Liver (tissue), 3 donors: ENCODE results near the gene ARPP21.

Experiments used
- CTCF ChIP-seq: fragments of 150-350 bp; IDR thresholded peaks from 2 replicates; pipeline ENCODE4 v1.5.1; 2017; ENCODE audit warnings: improper control_type of control experiment, low read depth, low read length; ENCODE audit not compliant: missing input control
- JUND ChIP-seq, 2 donors: IDR thresholded peaks; 2 replicates each; pipeline ENCODE4 v1.6.1; 2016; ENCODE audit warnings: antibody characterized with exemption in 2 of 2
- RAD21 ChIP-seq, 2 donors: IDR thresholded peaks; 2 replicates each; pipeline ENCODE4 v1.6.1; 2016; ENCODE audit warnings: antibody characterized with exemption in 2 of 2, mild to moderate bottlenecking in 2 of 2
- donor health status: healthy.
- donor health status: healthy.

GRCh38 chr3:35633332-35634124, 5.8 kb upstream of the ARPP21 start:
- no peak for TF ChIP-seq CTCF
- no peak for TF ChIP-seq JUND (IDR thresholded peaks at IDR 0.05)
- TF ChIP-seq RAD21 (IDR thresholded peaks at IDR 0.05), result no peak
